ENCODE results near the gene TNS1. TPM values are rescaled to one million over a fixed set of nuclear protein-coding genes. Genes with fewer than 3 reads are reported as not detected.
A peak's percentile ranks its signal among the peaks of the same experiment; 100 is the strongest.

Gene TNS1
- total RNA-seq, 4 donors from 2014 or later: 57.7 to 120 (median 95.7) TPM

DNA sequence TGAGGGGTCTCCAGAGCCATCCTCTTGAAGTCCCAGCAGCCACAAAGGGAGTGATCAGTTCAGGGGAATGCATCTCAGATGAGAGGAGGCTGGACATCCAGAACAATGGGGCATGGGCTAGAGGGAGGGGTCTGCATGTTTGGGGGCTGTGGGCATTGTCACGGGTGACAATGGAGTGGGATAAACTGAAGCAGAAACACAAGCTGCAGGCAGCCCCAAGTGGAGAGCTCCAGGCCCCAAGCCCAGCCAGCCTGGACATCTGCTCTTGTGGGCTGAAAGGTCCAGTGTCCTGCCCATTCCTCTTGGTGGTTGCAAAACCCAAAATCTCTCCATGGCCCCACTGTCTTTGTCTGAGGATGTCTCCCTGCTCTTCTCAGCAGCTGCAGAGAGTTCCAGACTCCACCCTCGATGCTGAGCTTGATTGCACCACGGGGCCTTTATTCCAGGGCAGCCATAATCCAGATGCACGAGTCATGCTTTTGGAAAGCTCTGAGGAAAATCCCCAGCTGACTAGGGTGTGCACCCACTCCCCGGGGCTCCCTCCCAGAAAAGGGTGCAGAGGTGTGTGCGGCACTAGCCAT lies 149.4 kb downstream of the TNS1 start:
- DNase-seq (ENCODE audit: low spot score in 2 of 2): peak; percentile 82 to 93
- no peak for TF ChIP-seq POLR2A (IDR thresholded peaks at IDR 0.05)
- TF ChIP-seq CTCF (IDR thresholded peaks at IDR 0.05): no peak
- 24 to 29% methylated on average over 6 of the region's 6 CpGs for WGBS, 2 donors
- no peak overlapping the region for H3K4me3 ChIP-seq (ENCODE audit: low read depth, poor library complexity, severe bottlenecking)
- intact Hi-C loops (cut with DNase I; ENCODE audit: low total_unique reads): no loop called here

- 68 to 73% methylated on average over 9 of the region's 9 CpGs for WGBS, 2 donors
- H3K4me3 ChIP-seq (ENCODE audit: low read depth, poor library complexity, severe bottlenecking): no peak overlapping the region
- no peak for TF ChIP-seq POLR2A (IDR thresholded peaks at IDR 0.05)
- no peak for TF ChIP-seq CTCF (IDR thresholded peaks at IDR 0.05)
- intact Hi-C loops (cut with DNase I; ENCODE audit: low total_unique reads): no loop called here
- DNase-seq (ENCODE audit: low spot score in 2 of 2): no peak
Measured at GRCh38 chr2:217852555-217853211, 150.1 kb downstream of the TNS1 start.

DNA sequence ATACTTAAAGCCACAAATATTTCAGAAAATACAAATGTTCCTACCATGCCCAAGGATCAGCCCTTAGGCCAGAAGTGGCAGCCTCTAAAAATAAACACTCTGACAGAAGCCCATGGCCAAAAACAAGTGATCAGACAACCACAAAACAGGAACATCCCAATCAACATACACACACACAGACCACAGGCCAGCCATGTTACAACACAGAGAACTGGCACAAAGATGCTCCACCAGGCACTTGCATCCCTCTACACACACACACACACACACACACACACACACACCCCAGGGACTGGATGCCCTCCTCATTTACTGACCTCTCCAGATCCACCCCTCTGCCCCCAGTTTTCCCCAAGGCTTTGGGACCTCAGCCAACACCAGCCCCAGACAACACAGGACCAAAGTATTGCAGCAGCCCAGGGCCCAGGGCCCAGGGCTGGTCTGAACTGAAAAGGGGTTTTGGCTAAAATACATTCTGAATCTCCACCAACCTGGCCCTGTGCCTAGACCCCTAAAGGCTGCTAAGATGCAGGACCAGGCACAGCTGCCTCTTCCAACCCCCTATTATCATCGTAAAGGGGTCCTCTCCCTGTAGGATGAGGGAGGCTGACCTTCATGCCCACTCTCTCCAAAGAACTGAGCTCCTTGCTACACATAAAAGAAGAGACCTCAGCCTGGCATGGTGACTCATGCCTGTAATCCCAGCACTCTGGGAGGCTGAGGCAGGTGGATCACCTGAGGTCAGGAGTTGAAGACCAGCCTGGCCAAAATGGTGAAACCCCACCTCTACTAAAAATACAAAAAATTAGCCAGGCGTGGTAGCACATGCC lies 151.4 kb downstream of the TNS1 start:
- peak; percentile 63 to 90 for DNase-seq (ENCODE audit: low spot score in 2 of 2)
- no peak overlapping the region for H3K4me3 ChIP-seq (ENCODE audit: low read depth, poor library complexity, severe bottlenecking)
- 68 to 69% methylated on average over 2 of the region's 2 CpGs for WGBS, 2 donors
- intact Hi-C loops (cut with DNase I; ENCODE audit: low total_unique reads): no loop called here
- no peak for TF ChIP-seq POLR2A (IDR thresholded peaks at IDR 0.05)
- TF ChIP-seq CTCF (IDR thresholded peaks at IDR 0.05): no peak

GRCh38 chr2:217849154-217849975 lies 153.4 kb downstream of the TNS1 start:
- WGBS, 2 donors: 69 to 71% methylated on average over 9 of the region's 9 CpGs
- H3K4me3 ChIP-seq (ENCODE audit: low read depth, poor library complexity, severe bottlenecking): no peak overlapping the region
- TF ChIP-seq POLR2A (IDR thresholded peaks at IDR 0.05) (no peak), CTCF (IDR thresholded peaks at IDR 0.05) (no peak)
- no peak for DNase-seq (ENCODE audit: low spot score in 2 of 2)
- intact Hi-C loops (cut with DNase I; ENCODE audit: low total_unique reads): no loop called here

DNA sequence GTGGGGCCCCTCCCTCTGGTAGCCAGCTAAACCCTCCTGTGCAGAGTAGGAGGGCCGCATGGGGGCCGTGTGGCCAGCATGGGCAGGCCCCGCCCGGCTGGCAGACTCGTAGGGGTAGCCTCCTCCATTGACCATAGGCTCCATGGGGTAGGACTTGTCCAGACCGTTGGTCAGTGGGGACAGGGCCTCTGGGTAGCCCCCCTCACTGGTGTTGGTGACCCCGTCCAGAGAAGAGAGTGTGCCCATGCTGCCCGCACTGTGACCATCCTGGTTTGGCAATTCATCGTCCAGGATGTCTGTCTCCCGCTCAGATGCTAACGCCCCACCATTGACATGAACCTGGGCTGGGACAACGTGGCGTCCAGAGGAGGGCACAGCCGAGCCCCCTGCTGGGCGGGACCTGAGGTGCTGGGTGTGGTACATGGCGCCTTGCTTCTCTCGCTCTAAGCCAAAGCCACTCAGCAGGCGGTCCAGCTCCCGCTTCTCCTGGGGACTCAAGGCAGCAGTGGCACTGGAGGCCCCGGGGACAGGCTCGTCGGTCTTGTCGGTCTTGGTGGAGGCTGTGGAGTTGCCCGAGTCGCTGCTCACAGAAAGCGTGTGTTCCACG lies 154.3 kb downstream of the TNS1 start:
- no peak overlapping the region for H3K4me3 ChIP-seq (ENCODE audit: low read depth, poor library complexity, severe bottlenecking)
- intact Hi-C loops (cut with DNase I; ENCODE audit: low total_unique reads): no loop called here
- DNase-seq (ENCODE audit: low spot score in 2 of 2): no peak
- TF ChIP-seq POLR2A (IDR thresholded peaks at IDR 0.05) (no peak), CTCF (IDR thresholded peaks at IDR 0.05) (no peak)
- WGBS, 2 donors: 86 to 89% methylated on average over 10 to 27 of the region's 27 CpGs

Measured in lower leg skin (tissue), 4 donors.